SK-N-MC (cell line): Measurements from ENCODE around the gene KRTAP19-2.

Experiments
- EZH2 ChIP-seq: fragments of 200-600 bp; sonication (generic); IDR thresholded peaks from one replicate; pipeline ENCODE4 v1.6.1; 2017; ENCODE audit warnings: antibody characterized with exemption
- POLR2AphosphoS5 ChIP-seq: IDR thresholded peaks from 2 replicates; pipeline ENCODE4 v1.6.1; 2012; ENCODE audit warnings: mild to moderate bottlenecking, low read depth, low read length, borderline replicate concordance

- TF ChIP-seq POLR2AphosphoS5 (no peak), EZH2 (no peak)
These were observed 7.1 kb downstream of the KRTAP19-2 start, which contains the start of gene KRTAP19-1 for GRCh38 chr21:30480145-30480544.
